HepG2 (cell line): Measurements from ENCODE around the gene FAM162A. TPM values are rescaled to one million over a fixed set of nuclear protein-coding genes. Genes with fewer than 3 reads are reported as not detected.

Experiments used
- ARNT2 ChIP-seq: sonication (generic); formaldehyde crosslinking; IDR thresholded peaks from 2 replicates; pipeline ENCODE4 v1.8.0; 2022; ENCODE audit warnings: mild to moderate bottlenecking, low read depth, missing genetic modification reagents, moderate library complexity
- ATM ChIP-seq: fragments of 450-650 bp; IDR thresholded peaks from 2 replicates; pipeline ENCODE4 v1.7.1; 2017; ENCODE audit warnings: mild to moderate bottlenecking, borderline replicate concordance
- BCL6 ChIP-seq: IDR thresholded peaks from 2 replicates; pipeline ENCODE4 v1.6.1; 2016; ENCODE audit warnings: missing genetic modification reagents, missing compliant biosample characterization
- HMG20A ChIP-seq: IDR thresholded peaks from 2 replicates; pipeline ENCODE4 v1.6.1; 2016; ENCODE audit warnings: borderline replicate concordance
- HNF4A ChIP-seq: sonication (generic); formaldehyde crosslinking; IDR thresholded peaks from 2 replicates; pipeline ENCODE4 v1.4.0; 2020; ENCODE audit warnings: missing genetic modification reagents
- MED1 ChIP-seq: sonication (generic); formaldehyde crosslinking; IDR thresholded peaks from 2 replicates; pipeline ENCODE4 v1.4.0; 2020; ENCODE audit warnings: missing genetic modification reagents
- NCOR1 ChIP-seq: fragments of 200-600 bp; sonication (generic); IDR thresholded peaks from 2 replicates; pipeline ENCODE4 v1.7.0; 2017; ENCODE audit warnings: antibody characterized with exemption, low read length, borderline replicate concordance
- NFKBIZ ChIP-seq: IDR thresholded peaks from 2 replicates; pipeline ENCODE4 v1.6.1; 2018; ENCODE audit warnings: missing genetic modification reagents, missing compliant biosample characterization
- NR2C2 ChIP-seq: sonication (generic); formaldehyde crosslinking; IDR thresholded peaks from 2 replicates; pipeline ENCODE4 v1.4.0; 2020; ENCODE audit warnings: missing genetic modification reagents, mild to moderate bottlenecking, moderate library complexity, borderline replicate concordance
- POGZ ChIP-seq: sonication (generic); formaldehyde crosslinking; IDR thresholded peaks from 2 replicates; pipeline ENCODE4 v1.4.0; 2020; ENCODE audit warnings: mild to moderate bottlenecking, missing genetic modification reagents
- PPARG ChIP-seq: conservative IDR thresholded peaks from 2 replicates; pipeline ENCODE4 v1.6.1; 2016; ENCODE audit warnings: missing biosample characterization, missing genetic modification reagents
- RCOR2 ChIP-seq: IDR thresholded peaks from 2 replicates; pipeline ENCODE4 v1.6.1; 2016; ENCODE audit warnings: missing biosample characterization, missing genetic modification reagents
- RXRB ChIP-seq: IDR thresholded peaks from 2 replicates; pipeline ENCODE4 v1.6.1; 2016; ENCODE audit warnings: borderline replicate concordance, missing genetic modification reagents, missing compliant biosample characterization
- SALL1 ChIP-seq: sonication (generic); formaldehyde crosslinking; IDR thresholded peaks from 2 replicates; pipeline ENCODE4 v1.8.0; 2022; ENCODE audit warnings: mild to moderate bottlenecking, missing genetic modification reagents
- SNAI1 ChIP-seq: sonication (generic); formaldehyde crosslinking; IDR thresholded peaks from 2 replicates; pipeline ENCODE4 v1.5.0; 2020; ENCODE audit warnings: mild to moderate bottlenecking, missing genetic modification reagents, borderline replicate concordance
- TBX2 ChIP-seq: sonication (generic); formaldehyde crosslinking; IDR thresholded peaks from 2 replicates; pipeline ENCODE4 v1.5.0; 2020; ENCODE audit warnings: missing genetic modification reagents, mild to moderate bottlenecking, borderline replicate concordance
- TCF7 ChIP-seq: sonication (generic); IDR thresholded peaks from 2 replicates; pipeline ENCODE4 v1.6.1; 2016; ENCODE audit warnings: antibody characterized with exemption, low read depth
- ZNF615 ChIP-seq: sonication (generic); formaldehyde crosslinking; IDR thresholded peaks from 2 replicates; pipeline ENCODE4 v1.5.0; 2020; ENCODE audit warnings: mild to moderate bottlenecking, missing genetic modification reagents, borderline replicate concordance
- ZNF619 ChIP-seq: sonication (generic); formaldehyde crosslinking; IDR thresholded peaks from 2 replicates; pipeline ENCODE4 v1.4.0; 2020; ENCODE audit warnings: mild to moderate bottlenecking, missing genetic modification reagents
- ZNF629 ChIP-seq: sonication (generic); formaldehyde crosslinking; conservative IDR thresholded peaks from 2 replicates; pipeline ENCODE4 v1.5.0; 2020; ENCODE audit warnings: missing genetic modification reagents
- ZNF7 ChIP-seq: IDR thresholded peaks from 2 replicates; pipeline ENCODE4 v1.6.1; 2016; ENCODE audit warnings: missing biosample characterization, missing genetic modification reagents
- polyA plus RNA-seq, 8 experiments: library from polyadenylated mRNA; depleted of rRNA in 3 of 8; stranded (reverse) in 7 of 8; unstranded in 1 of 8; fragments of >200 nt; fragmentation: Illumina TruSeq in 4 of 8; extraction: Trizol in 4 of 8; gene quantifications; 2 replicates each; pipeline versions ENCODE4 v1.2.1 to v1.2.3, GENCODE V29; 2011 to 2016; ENCODE audit warnings: low read depth in 4 of 8, missing spikeins in 1 of 8, mixed read lengths in 1 of 8; ENCODE audit not compliant: insufficient read depth in 1 of 8
- total RNA-seq, 5 experiments: library from RNA; depleted of rRNA; stranded (reverse); fragments of >200 nt; fragmentation: Illumina TruSeq; extraction: Trizol; gene quantifications; 2 replicates each; pipeline ENCODE4 v1.2.3, GENCODE V29; 2016; ENCODE audit warnings: low read depth in 1 of 5
- TF ChIP-seq, protein P1 (sequence below): sonication (generic); formaldehyde crosslinking; IDR thresholded peaks from 2 replicates; pipeline ENCODE4 v1.4.0; 2020; ENCODE audit warnings: missing genetic modification reagents, low read depth, mild to moderate bottlenecking, borderline replicate concordance
- TF ChIP-seq, protein P2 (sequence below): sonication (generic); formaldehyde crosslinking; IDR thresholded peaks from 2 replicates; pipeline ENCODE4 v1.5.0; 2020; ENCODE audit warnings: mild to moderate bottlenecking, missing genetic modification reagents, borderline replicate concordance
- TF ChIP-seq, protein P3 (sequence below): sonication (generic); formaldehyde crosslinking; IDR thresholded peaks from 2 replicates; pipeline ENCODE4 v1.4.0; 2020; ENCODE audit warnings: missing genetic modification reagents
- TF ChIP-seq, protein P4 (sequence below): sonication (generic); formaldehyde crosslinking; IDR thresholded peaks from 2 replicates; pipeline ENCODE4 v1.4.0; 2020; ENCODE audit warnings: low read depth, mild to moderate bottlenecking, missing genetic modification reagents

Gene FAM162A
- total and polyA plus RNA-seq, 2 of the 13 experiments (the other 11 are each of a cell fraction or from before 2014, with no cell fraction given) = 115 to 155 TPM

DNA sequence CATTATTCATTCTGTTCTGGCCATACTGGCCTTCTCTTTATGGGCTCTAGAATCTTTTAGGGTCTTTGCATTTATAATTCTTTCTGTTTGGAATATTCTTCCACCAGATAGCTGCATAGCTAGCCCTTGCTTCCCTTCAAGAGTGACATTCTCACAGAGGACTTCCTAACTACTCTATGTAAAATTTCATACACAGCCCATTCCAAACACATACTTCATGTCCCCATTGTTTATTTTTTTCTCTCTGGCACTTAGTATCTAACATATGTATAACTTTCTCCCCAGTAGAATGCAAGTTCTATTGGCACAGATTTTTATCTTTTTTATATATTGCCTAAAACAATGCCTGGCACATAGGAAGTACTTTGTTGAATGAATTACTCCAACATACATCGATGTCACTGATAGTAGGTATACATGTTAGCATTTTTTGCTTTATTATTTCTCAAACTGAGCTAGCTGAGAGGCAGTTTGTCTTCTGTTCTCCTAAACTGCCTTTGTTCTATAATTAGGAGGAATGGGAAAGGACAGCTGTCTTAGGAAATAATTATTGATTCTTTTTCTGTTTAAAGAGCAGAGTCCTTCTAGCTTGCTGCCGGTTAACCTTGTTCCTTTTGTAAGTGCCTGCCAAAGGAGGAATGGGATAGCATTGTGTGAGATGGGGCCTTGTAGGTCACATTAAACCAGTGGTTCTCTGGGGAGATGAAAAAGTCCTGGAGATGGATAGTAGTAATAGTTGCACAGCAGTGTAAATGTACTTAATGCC, 7.9 kb downstream of the FAM162A start (continued):
- TF ChIP-seq NCOR1 (peak; percentile 75), NFKBIZ (CRISPR knock-in tag) (0 out of 2 replicates have a peak, but pooled peaks have one; percentile 30), RXRB (CRISPR knock-in tag) (peak; percentile 54), TCF7 (peak; percentile 50; the same call in 1 of the 2 replicates), PPARG (CRISPR knock-in tag) (0 out of 2 replicates have a peak, but pooled peaks have one; percentile 57), ZNF7 (CRISPR knock-in tag) (peak; percentile 61; the same call in 1 of the 2 replicates), TBX2 (0 out of 2 replicates have a peak, but pooled peaks have one; percentile 34), ATM (no peak), MED1 (CRISPR knock-in tag) (peak; percentile 74), HMG20A (CRISPR knock-in tag) (peak; percentile 77), SNAI1 (no peak), POGZ (CRISPR knock-in tag) (peak; percentile 67; the same call in 1 of the 2 replicates), ZNF619 (CRISPR knock-in tag) (no peak), NR2C2 (CRISPR knock-in tag) (peak; percentile 31; the same call in 1 of the 2 replicates), ZNF629 (CRISPR knock-in tag) (peak; percentile 23; the same call in 1 of the 2 replicates), ZNF615 (no peak), ARNT2 (CRISPR knock-in tag) (0 out of 2 replicates have a peak, but pooled peaks have one; percentile 31), HNF4A (peak; percentile 91), BCL6 (0 out of 2 replicates have a peak, but pooled peaks have one; percentile 56), RCOR2 (CRISPR knock-in tag) (peak; percentile 67), SALL1 (CRISPR knock-in tag) (peak; percentile 27; the same call in 1 of the 2 replicates)
- TF ChIP-seq, protein P1, sequence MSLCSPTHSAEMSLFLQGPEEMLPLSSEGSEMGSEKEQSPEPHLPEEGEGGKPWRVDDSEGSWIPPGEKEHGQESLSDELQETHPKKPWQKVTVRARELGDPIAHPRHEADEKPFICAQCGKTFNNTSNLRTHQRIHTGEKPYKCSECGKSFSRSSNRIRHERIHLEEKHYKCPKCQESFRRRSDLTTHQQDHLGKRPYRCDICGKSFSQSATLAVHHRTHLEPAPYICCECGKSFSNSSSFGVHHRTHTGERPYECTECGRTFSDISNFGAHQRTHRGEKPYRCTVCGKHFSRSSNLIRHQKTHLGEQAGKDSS (CRISPR knock-in tag) = no peak
- TF ChIP-seq, protein P2, sequence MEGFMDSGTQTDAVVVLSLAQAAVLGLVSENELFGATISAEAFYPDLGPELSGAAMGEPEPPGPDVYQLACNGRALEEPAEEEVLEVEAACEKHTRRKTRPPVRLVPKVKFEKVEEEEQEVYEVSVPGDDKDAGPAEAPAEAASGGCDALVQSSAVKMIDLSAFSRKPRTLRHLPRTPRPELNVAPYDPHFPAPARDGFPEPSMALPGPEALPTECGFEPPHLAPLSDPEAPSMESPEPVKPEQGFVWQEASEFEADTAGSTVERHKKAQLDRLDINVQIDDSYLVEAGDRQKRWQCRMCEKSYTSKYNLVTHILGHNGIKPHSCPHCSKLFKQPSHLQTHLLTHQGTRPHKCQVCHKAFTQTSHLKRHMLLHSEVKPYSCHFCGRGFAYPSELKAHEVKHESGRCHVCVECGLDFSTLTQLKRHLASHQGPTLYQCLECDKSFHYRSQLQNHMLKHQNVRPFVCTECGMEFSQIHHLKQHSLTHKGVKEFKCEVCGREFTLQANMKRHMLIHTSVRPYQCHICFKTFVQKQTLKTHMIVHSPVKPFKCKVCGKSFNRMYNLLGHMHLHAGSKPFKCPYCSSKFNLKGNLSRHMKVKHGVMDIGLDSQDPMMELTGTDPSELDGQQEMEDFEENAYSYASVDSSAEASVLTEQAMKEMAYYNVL (CRISPR knock-in tag) = 0 out of 2 replicates have a peak, but pooled peaks have one; percentile 46
- TF ChIP-seq, protein P3, sequence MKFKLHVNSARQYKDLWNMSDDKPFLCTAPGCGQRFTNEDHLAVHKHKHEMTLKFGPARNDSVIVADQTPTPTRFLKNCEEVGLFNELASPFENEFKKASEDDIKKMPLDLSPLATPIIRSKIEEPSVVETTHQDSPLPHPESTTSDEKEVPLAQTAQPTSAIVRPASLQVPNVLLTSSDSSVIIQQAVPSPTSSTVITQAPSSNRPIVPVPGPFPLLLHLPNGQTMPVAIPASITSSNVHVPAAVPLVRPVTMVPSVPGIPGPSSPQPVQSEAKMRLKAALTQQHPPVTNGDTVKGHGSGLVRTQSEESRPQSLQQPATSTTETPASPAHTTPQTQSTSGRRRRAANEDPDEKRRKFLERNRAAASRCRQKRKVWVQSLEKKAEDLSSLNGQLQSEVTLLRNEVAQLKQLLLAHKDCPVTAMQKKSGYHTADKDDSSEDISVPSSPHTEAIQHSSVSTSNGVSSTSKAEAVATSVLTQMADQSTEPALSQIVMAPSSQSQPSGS (CRISPR knock-in tag) = peak; percentile 73; the same call in 1 of the 2 replicates
- TF ChIP-seq, protein P4, sequence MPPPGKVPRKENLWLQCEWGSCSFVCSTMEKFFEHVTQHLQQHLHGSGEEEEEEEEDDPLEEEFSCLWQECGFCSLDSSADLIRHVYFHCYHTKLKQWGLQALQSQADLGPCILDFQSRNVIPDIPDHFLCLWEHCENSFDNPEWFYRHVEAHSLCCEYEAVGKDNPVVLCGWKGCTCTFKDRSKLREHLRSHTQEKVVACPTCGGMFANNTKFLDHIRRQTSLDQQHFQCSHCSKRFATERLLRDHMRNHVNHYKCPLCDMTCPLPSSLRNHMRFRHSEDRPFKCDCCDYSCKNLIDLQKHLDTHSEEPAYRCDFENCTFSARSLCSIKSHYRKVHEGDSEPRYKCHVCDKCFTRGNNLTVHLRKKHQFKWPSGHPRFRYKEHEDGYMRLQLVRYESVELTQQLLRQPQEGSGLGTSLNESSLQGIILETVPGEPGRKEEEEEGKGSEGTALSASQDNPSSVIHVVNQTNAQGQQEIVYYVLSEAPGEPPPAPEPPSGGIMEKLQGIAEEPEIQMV (CRISPR knock-in tag) = no peak
